H9 (cell line): ENCODE data around the gene CSF2. TPM values are rescaled to one million over a fixed set of nuclear protein-coding genes. Genes with fewer than 3 reads are reported as not detected.

Source experiments
- DNase-seq: peaks from one replicate; pipeline ENCODE4 v3.0.0-alpha.2; 2017
- H2AFZ ChIP-seq: one replicate; pipeline ENCODE4 v1.6.1; 2013; ENCODE audit warnings: mild to moderate bottlenecking, low read length, control low read depth, moderate library complexity
- H2AK5ac ChIP-seq: 2 replicates; pipeline ENCODE4 v1.6.1; 2013; ENCODE audit warnings: low read length, control low read depth, mixed read lengths; ENCODE audit not compliant: insufficient read length
- H2BK120ac ChIP-seq: one replicate; pipeline ENCODE4 v1.6.1; 2013; ENCODE audit warnings: low read depth, mild to moderate bottlenecking, low read length, control low read depth, inconsistent platforms; ENCODE audit not compliant: poor library complexity, severe bottlenecking
- H2BK12ac ChIP-seq: 2 replicates; pipeline ENCODE4 v1.6.1; 2013; ENCODE audit warnings: low read length, control low read depth, mixed read lengths, low read depth; ENCODE audit not compliant: insufficient read length
- H2BK15ac ChIP-seq: 2 replicates; pipeline ENCODE4 v1.6.1; 2013; ENCODE audit warnings: low read depth, low read length, control low read depth
- H2BK20ac ChIP-seq: one replicate; pipeline ENCODE4 v1.6.1; 2013; ENCODE audit warnings: low read depth, mild to moderate bottlenecking, low read length, control low read depth, inconsistent platforms; ENCODE audit not compliant: poor library complexity, severe bottlenecking
- H2BK5ac ChIP-seq: 2 replicates; pipeline ENCODE4 v1.6.1; 2013; ENCODE audit warnings: low read length, control low read depth, mixed read lengths; ENCODE audit not compliant: insufficient read length
- H3K14ac ChIP-seq: 2 replicates; pipeline ENCODE4 v1.6.1; 2013; ENCODE audit warnings: low read length, control low read depth; ENCODE audit not compliant: insufficient read depth
- H3K18ac ChIP-seq: 2 replicates; pipeline ENCODE4 v1.6.1; 2013; ENCODE audit warnings: low read depth, mild to moderate bottlenecking, mixed read lengths, low read length, control low read depth; ENCODE audit not compliant: insufficient read length
- H3K23ac ChIP-seq: 2 replicates; pipeline ENCODE4 v1.6.1; 2013; ENCODE audit warnings: low read length, control low read depth, mixed read lengths, low read depth; ENCODE audit not compliant: insufficient read length
- H3K23me2 ChIP-seq: 2 replicates; pipeline ENCODE4 v1.6.1; 2013; ENCODE audit warnings: low read depth, mild to moderate bottlenecking, mixed read lengths, low read length, control low read depth; ENCODE audit not compliant: insufficient read length, poor library complexity, severe bottlenecking
- H3K27ac ChIP-seq: 2 replicates; pipeline ENCODE4 v1.5.1; 2013; ENCODE audit warnings: low read length, control low read depth, mixed read lengths, low read depth; ENCODE audit not compliant: insufficient read length
- H3K27me3 ChIP-seq: 2 replicates; pipeline ENCODE4 v1.6.1; 2013; ENCODE audit warnings: low read length, control low read depth, inconsistent platforms; ENCODE audit not compliant: insufficient read depth
- H3K4ac ChIP-seq: 2 replicates; pipeline ENCODE4 v1.6.1; 2013; ENCODE audit warnings: low read depth, mild to moderate bottlenecking, control low read depth, inconsistent platforms, low read length, moderate library complexity
- H3K4me1 ChIP-seq: 2 replicates; pipeline ENCODE4 v1.6.1; 2013; ENCODE audit warnings: low read length, control low read depth, inconsistent platforms; ENCODE audit not compliant: insufficient read depth
- H3K4me2 ChIP-seq: 2 replicates; pipeline ENCODE4 v1.6.1; 2013; ENCODE audit warnings: low read length, control low read depth, mixed read lengths; ENCODE audit not compliant: insufficient read length, insufficient read depth
- H3K56ac ChIP-seq: 2 replicates; pipeline ENCODE4 v1.6.1; 2013; ENCODE audit warnings: low read depth, mild to moderate bottlenecking, mixed read lengths, low read length, control low read depth; ENCODE audit not compliant: insufficient read length
- H3K79me1 ChIP-seq: 2 replicates; pipeline ENCODE4 v1.6.1; 2013; ENCODE audit warnings: low read depth, mild to moderate bottlenecking, moderate library complexity, low read length, control low read depth, inconsistent platforms; ENCODE audit not compliant: insufficient read depth, poor library complexity, severe bottlenecking
- H3K79me2 ChIP-seq: 2 replicates; pipeline ENCODE4 v1.6.1; 2013; ENCODE audit warnings: low read length, control low read depth, inconsistent platforms; ENCODE audit not compliant: insufficient read depth
- H3K9ac ChIP-seq: 2 replicates; pipeline ENCODE4 v1.6.1; 2013; ENCODE audit warnings: low read length, control low read depth, mixed read lengths; ENCODE audit not compliant: insufficient read length; ENCODE audit errors: extremely low read depth
- H3K9me3 ChIP-seq: one replicate; pipeline ENCODE4 v1.6.1; 2013; ENCODE audit warnings: low read depth, low read length, inconsistent platforms; ENCODE audit not compliant: control insufficient read depth
- H3T11ph ChIP-seq: one replicate; pipeline ENCODE4 v1.6.1; 2013; ENCODE audit warnings: mild to moderate bottlenecking, low read length, control low read depth, inconsistent platforms
- H4K20me1 ChIP-seq: one replicate; pipeline ENCODE4 v1.6.1; 2013; ENCODE audit not compliant: control insufficient read depth, insufficient read length, insufficient read depth
- H4K5ac ChIP-seq: 2 replicates; pipeline ENCODE4 v1.6.1; 2013; ENCODE audit warnings: low read depth, mild to moderate bottlenecking, mixed read lengths, low read length, control low read depth; ENCODE audit not compliant: insufficient read length
- H4K8ac ChIP-seq: replicated peaks from 2 replicates; pipeline ENCODE4 v1.6.1; 2013; ENCODE audit warnings: low read length, control low read depth, mixed read lengths, low read depth; ENCODE audit not compliant: insufficient read length
- H4K91ac ChIP-seq: 2 replicates; pipeline ENCODE4 v1.6.1; 2013; ENCODE audit warnings: low read depth, mild to moderate bottlenecking, moderate library complexity, mixed read lengths, low read length, control low read depth; ENCODE audit not compliant: insufficient read length
- H3K27ac Mint-ChIP-seq, 3 experiments: 2 replicates in 2 of 3; 3 replicates in 1 of 3; pipeline ENCODE4 v1.8.0; 2020 to 2021; ENCODE audit warnings: mixed read lengths in 3 of 3, mild to moderate bottlenecking in 1 of 3, moderate library complexity in 1 of 3
- H3K27me3 Mint-ChIP-seq: 2 replicates; pipeline ENCODE4 v1.8.0; 2021; ENCODE audit warnings: low read depth, mild to moderate bottlenecking, moderate library complexity, mixed read lengths
- H3K36me3 Mint-ChIP-seq, 3 experiments: 2 replicates in 2 of 3; 3 replicates in 1 of 3; pipeline ENCODE4 v1.8.0; 2020 to 2021; ENCODE audit warnings: low read depth in 3 of 3, mixed read lengths in 3 of 3; ENCODE audit not compliant: insufficient read depth in 1 of 3
- H3K4me1 Mint-ChIP-seq, 2 experiments: 2 replicates each; pipeline ENCODE4 v1.8.0; 2020; ENCODE audit warnings: mixed read lengths in 2 of 2
- H3K4me3 Mint-ChIP-seq, 2 experiments: 2 replicates in 1 of 2; 3 replicates in 1 of 2; pipeline ENCODE4 v1.8.0; 2020 to 2021; ENCODE audit warnings: mild to moderate bottlenecking in 2 of 2, mixed read lengths in 2 of 2, moderate library complexity in 1 of 2
- H3K9me3 Mint-ChIP-seq, 2 experiments: 2 replicates in 1 of 2; 3 replicates in 1 of 2; pipeline ENCODE4 v1.8.0; 2020; ENCODE audit warnings: mild to moderate bottlenecking in 2 of 2, mixed read lengths in 2 of 2, moderate library complexity in 1 of 2
- CTCF ChIP-seq: fragments of 200-600 bp; sonication (generic); conservative IDR thresholded peaks from 3 replicates; pipeline ENCODE4 v1.8.0; 2021; ENCODE audit warnings: antibody characterized with exemption, mild to moderate bottlenecking
- WGBS: extraction: QIAGEN DNeasy Blood & Tissue Kit; methylation state at CpG from one replicate; pipeline ENCODE4 v1.1.7; 2013; ENCODE audit warnings: missing lambda C conversion rate, low lambda C conversion rate, mixed read lengths; ENCODE audit not compliant: insufficient read length; ENCODE audit errors: extremely low coverage; 5-methylcytosine and 5-hydroxymethylcytosine counted together
- total RNA-seq: library from RNA; stranded (reverse); gene quantifications from 2 replicates; pipeline ENCODE4 v1.2.1, GENCODE V29; 2021

The CSF2 gene
- total RNA-seq, 1 experiment from 2014 or later, result not detected

- no peak overlapping the region for H3K4me3 Mint-ChIP-seq
- Histone ChIP-seq H3K23ac (no peak overlapping the region), H3K4ac (no peak overlapping the region), H3K9ac (no peak overlapping the region), H2AK5ac (no peak overlapping the region), H3K56ac (no peak overlapping the region), H2BK120ac (no peak overlapping the region), H3K9me3 (no peaks in the 10 kb centered on the region), H2BK15ac (no peak overlapping the region), H3K4me1 (no peaks in the 10 kb centered on the region), H3K27ac (no peak overlapping the region), H3T11ph (no peak overlapping the region), H4K20me1 (no peaks in the 10 kb centered on the region), H2BK5ac (no peak overlapping the region), H2AFZ (no peak overlapping the region), H3K4me2 (no peak overlapping the region), H4K8ac (no peak overlapping the region), H4K91ac (no peak overlapping the region), H3K14ac (no peak overlapping the region), H3K27me3 (no peaks in the 10 kb centered on the region), H3K79me1 (no peaks in the 10 kb centered on the region), H3K23me2 (no peaks in the 10 kb centered on the region), H4K5ac (no peak overlapping the region), H3K79me2 (no peaks in the 10 kb centered on the region), H2BK20ac (no peak overlapping the region), H2BK12ac (no peak overlapping the region), H3K18ac (no peak overlapping the region)
- no peaks in the 10 kb centered on the region; the same call in 1 of the 2 replicates for H3K27me3 Mint-ChIP-seq
- peaks cover 7 to 14% of the 10 kb centered on the region in 2 experiments; a peak in 3 of 4 replicates for H3K4me1 Mint-ChIP-seq
- no CpG with 5 or more reads among the region's 5 CpGs for WGBS
- no peak overlapping the region for H3K27ac Mint-ChIP-seq
- no peaks in the 10 kb centered on the region for H3K36me3 Mint-ChIP-seq
- TF ChIP-seq CTCF, result no peak
- no peak for DNase-seq
- H3K9me3 Mint-ChIP-seq, result no peaks in the 10 kb centered on the region; a peak in 1 of 5 replicates
These were observed 9.4 kb upstream of the CSF2 start for GRCh38 chr5:132064140-132064539.
